HepG2 (cell line): ENCODE data around the gene NBPF1. TPM values are rescaled to one million over a fixed set of nuclear protein-coding genes. Genes with fewer than 3 reads are reported as not detected.

ENCODE experiments used
- BRD4 ChIP-seq: sonication (generic); formaldehyde crosslinking; IDR thresholded peaks from 2 replicates; pipeline ENCODE4 v1.4.0; 2020; ENCODE audit warnings: missing genetic modification reagents
- CHCHD3 ChIP-seq: sonication (generic); formaldehyde crosslinking; IDR thresholded peaks from 2 replicates; pipeline ENCODE4 v1.8.0; 2022; ENCODE audit warnings: mild to moderate bottlenecking, missing genetic modification reagents, moderate library complexity
- FOXO4 ChIP-seq: sonication (generic); formaldehyde crosslinking; conservative IDR thresholded peaks from 2 replicates; pipeline ENCODE4 v1.8.1; 2023; ENCODE audit warnings: missing genetic modification reagents
- HNRNPK ChIP-seq: fragments of 200-400 bp; formaldehyde crosslinking; IDR thresholded peaks from 2 replicates; pipeline ENCODE4 v1.6.1; 2018; ENCODE audit warnings: low read length, low read depth, moderate library complexity, mild to moderate bottlenecking; ENCODE audit not compliant: poor library complexity, severe bottlenecking
- MAFK ChIP-seq, 2 experiments: IDR thresholded peaks in 1 of 2; conservative IDR thresholded peaks in 1 of 2; 2 replicates each; pipeline ENCODE4 v1.6.1; 2011; ENCODE audit warnings: improper control_type of control experiment in 2 of 2, low read length in 2 of 2
- MTERF4 ChIP-seq: sonication (generic); formaldehyde crosslinking; IDR thresholded peaks from 2 replicates; pipeline ENCODE4 v1.8.0; 2023; ENCODE audit warnings: mild to moderate bottlenecking, missing genetic modification reagents
- NR2F1 ChIP-seq, 2 experiments: fragments of 450-650 bp in 1 of 2; formaldehyde crosslinking in 1 of 2; IDR thresholded peaks; 2 replicates each; pipeline versions ENCODE4 v1.5.0 to v1.6.1; 2016 to 2020; ENCODE audit warnings: mild to moderate bottlenecking in 1 of 2, missing compliant biosample characterization in 1 of 2, missing genetic modification reagents in 1 of 2, moderate library complexity in 1 of 2
- PCBP1 ChIP-seq: fragments of 200-400 bp; formaldehyde crosslinking; IDR thresholded peaks from 2 replicates; pipeline ENCODE4 v1.6.1; 2017; ENCODE audit warnings: mild to moderate bottlenecking, low read depth, low read length, borderline replicate concordance
- POLR2AphosphoS2 ChIP-seq: IDR thresholded peaks from 2 replicates; pipeline ENCODE4 v1.6.1; 2011; ENCODE audit warnings: low read depth, low read length, improper control_type of control experiment
- REST ChIP-seq, 2 experiments: IDR thresholded peaks; 2 replicates each; pipeline ENCODE4 v1.6.1; 2011 to 2012; ENCODE audit warnings: low read length in 2 of 2, borderline replicate concordance in 1 of 2, low read depth in 1 of 2, mild to moderate bottlenecking in 1 of 2, moderate library complexity in 1 of 2
- TCF12 ChIP-seq, 2 experiments: fragments of 450-650 bp in 1 of 2; sonication (generic) in 1 of 2; formaldehyde crosslinking in 1 of 2; IDR thresholded peaks; 2 replicates each; pipeline versions ENCODE4 v1.6.1 to v1.8.0; 2017 to 2022; ENCODE audit warnings: antibody characterized with exemption in 1 of 2, mild to moderate bottlenecking in 1 of 2, missing genetic modification reagents in 1 of 2, moderate library complexity in 1 of 2
- ZNF253 ChIP-seq: sonication (generic); formaldehyde crosslinking; IDR thresholded peaks from 2 replicates; pipeline ENCODE4 v1.8.0; 2022; ENCODE audit warnings: mild to moderate bottlenecking, missing genetic modification reagents, borderline replicate concordance
- ZNF546 ChIP-seq: sonication (generic); formaldehyde crosslinking; conservative IDR thresholded peaks from 2 replicates; pipeline ENCODE4 v1.8.1; 2023; ENCODE audit warnings: mild to moderate bottlenecking, missing genetic modification reagents
- ZNF616 ChIP-seq: sonication (generic); formaldehyde crosslinking; IDR thresholded peaks from 2 replicates; pipeline ENCODE4 v1.5.0; 2020; ENCODE audit warnings: low read depth, mild to moderate bottlenecking, missing genetic modification reagents
- ZNF703 ChIP-seq: sonication (generic); formaldehyde crosslinking; IDR thresholded peaks from 2 replicates; pipeline ENCODE4 v1.5.1; 2020; ENCODE audit warnings: missing genetic modification reagents, mild to moderate bottlenecking, moderate library complexity, borderline replicate concordance
- polyA plus RNA-seq, 8 experiments: library from polyadenylated mRNA; depleted of rRNA in 3 of 8; stranded (reverse) in 7 of 8; unstranded in 1 of 8; fragments of >200 nt; fragmentation: Illumina TruSeq in 4 of 8; extraction: Trizol in 4 of 8; gene quantifications; 2 replicates each; pipeline versions ENCODE4 v1.2.1 to v1.2.3, GENCODE V29; 2011 to 2016; ENCODE audit warnings: low read depth in 4 of 8, missing spikeins in 1 of 8, mixed read lengths in 1 of 8; ENCODE audit not compliant: insufficient read depth in 1 of 8
- total RNA-seq, 5 experiments: library from RNA; depleted of rRNA; stranded (reverse); fragments of >200 nt; fragmentation: Illumina TruSeq; extraction: Trizol; gene quantifications; 2 replicates each; pipeline ENCODE4 v1.2.3, GENCODE V29; 2016; ENCODE audit warnings: low read depth in 1 of 5
- TF ChIP-seq, protein P1 (sequence below): IDR thresholded peaks from 2 replicates; pipeline ENCODE4 v1.6.1; 2016; ENCODE audit warnings: low read depth
- TF ChIP-seq, protein P2 (sequence below): fragments of 450-650 bp; IDR thresholded peaks from 2 replicates; pipeline ENCODE4 v1.6.1; 2017
- TF ChIP-seq, protein P3 (sequence below): sonication (generic); formaldehyde crosslinking; IDR thresholded peaks from 2 replicates; pipeline ENCODE4 v1.5.0; 2020; ENCODE audit warnings: mild to moderate bottlenecking, missing genetic modification reagents, moderate library complexity

Gene NBPF1
- total and polyA plus RNA-seq, 2 of the 13 experiments (the other 11 are each of a cell fraction or from before 2014, with no cell fraction given): 30.3 to 35.6 TPM

- TF ChIP-seq, protein P1, sequence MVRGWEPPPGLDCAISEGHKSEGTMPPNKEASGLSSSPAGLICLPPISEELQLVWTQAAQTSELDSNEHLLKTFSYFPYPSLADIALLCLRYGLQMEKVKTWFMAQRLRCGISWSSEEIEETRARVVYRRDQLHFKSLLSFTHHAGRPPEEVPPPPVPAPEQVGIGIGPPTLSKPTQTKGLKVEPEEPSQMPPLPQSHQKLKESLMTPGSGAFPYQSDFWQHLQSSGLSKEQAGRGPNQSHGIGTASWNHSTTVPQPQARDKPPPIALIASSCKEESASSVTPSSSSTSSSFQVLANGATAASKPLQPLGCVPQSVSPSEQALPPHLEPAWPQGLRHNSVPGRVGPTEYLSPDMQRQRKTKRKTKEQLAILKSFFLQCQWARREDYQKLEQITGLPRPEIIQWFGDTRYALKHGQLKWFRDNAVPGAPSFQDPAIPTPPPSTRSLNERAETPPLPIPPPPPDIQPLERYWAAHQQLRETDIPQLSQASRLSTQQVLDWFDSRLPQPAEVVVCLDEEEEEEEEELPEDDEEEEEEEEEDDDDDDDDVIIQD: no peak
- TF ChIP-seq, protein P2, sequence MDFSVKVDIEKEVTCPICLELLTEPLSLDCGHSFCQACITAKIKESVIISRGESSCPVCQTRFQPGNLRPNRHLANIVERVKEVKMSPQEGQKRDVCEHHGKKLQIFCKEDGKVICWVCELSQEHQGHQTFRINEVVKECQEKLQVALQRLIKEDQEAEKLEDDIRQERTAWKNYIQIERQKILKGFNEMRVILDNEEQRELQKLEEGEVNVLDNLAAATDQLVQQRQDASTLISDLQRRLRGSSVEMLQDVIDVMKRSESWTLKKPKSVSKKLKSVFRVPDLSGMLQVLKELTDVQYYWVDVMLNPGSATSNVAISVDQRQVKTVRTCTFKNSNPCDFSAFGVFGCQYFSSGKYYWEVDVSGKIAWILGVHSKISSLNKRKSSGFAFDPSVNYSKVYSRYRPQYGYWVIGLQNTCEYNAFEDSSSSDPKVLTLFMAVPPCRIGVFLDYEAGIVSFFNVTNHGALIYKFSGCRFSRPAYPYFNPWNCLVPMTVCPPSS: no peak
- TF ChIP-seq MAFK (conservative IDR thresholded peaks at IDR 0.05 in 1 of 2, IDR thresholded peaks at IDR 0.05 in 1 of 2; ENCODE audit: low read length in 2 of 2): no peak
- no peak for TF ChIP-seq BRD4 (CRISPR knock-in tag)
- TF ChIP-seq TCF12 (IDR thresholded peaks at IDR 0.05): no peak
- no peak for TF ChIP-seq TCF12 (CRISPR knock-in tag; IDR thresholded peaks at IDR 0.05)
- no peak for TF ChIP-seq PCBP1
- TF ChIP-seq CHCHD3: no peak
- no peak for TF ChIP-seq NR2F1 (CRISPR knock-in tag; IDR thresholded peaks at IDR 0.05)
- TF ChIP-seq ZNF253: no peak
- no peak for TF ChIP-seq HNRNPK
- TF ChIP-seq FOXO4: no peak
- TF ChIP-seq ZNF616: no peak
- TF ChIP-seq, protein P3, sequence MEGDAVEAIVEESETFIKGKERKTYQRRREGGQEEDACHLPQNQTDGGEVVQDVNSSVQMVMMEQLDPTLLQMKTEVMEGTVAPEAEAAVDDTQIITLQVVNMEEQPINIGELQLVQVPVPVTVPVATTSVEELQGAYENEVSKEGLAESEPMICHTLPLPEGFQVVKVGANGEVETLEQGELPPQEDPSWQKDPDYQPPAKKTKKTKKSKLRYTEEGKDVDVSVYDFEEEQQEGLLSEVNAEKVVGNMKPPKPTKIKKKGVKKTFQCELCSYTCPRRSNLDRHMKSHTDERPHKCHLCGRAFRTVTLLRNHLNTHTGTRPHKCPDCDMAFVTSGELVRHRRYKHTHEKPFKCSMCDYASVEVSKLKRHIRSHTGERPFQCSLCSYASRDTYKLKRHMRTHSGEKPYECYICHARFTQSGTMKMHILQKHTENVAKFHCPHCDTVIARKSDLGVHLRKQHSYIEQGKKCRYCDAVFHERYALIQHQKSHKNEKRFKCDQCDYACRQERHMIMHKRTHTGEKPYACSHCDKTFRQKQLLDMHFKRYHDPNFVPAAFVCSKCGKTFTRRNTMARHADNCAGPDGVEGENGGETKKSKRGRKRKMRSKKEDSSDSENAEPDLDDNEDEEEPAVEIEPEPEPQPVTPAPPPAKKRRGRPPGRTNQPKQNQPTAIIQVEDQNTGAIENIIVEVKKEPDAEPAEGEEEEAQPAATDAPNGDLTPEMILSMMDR (CRISPR knock-in tag): no peak
- no peak for TF ChIP-seq MTERF4 (CRISPR knock-in tag)
- TF ChIP-seq ZNF546: no peak
- no peak for TF ChIP-seq REST (IDR thresholded peaks at IDR 0.05; ENCODE audit: borderline replicate concordance in 1 of 2, low read depth in 1 of 2, low read length in 2 of 2)
- no peak for TF ChIP-seq ZNF703 (CRISPR knock-in tag)
- TF ChIP-seq POLR2AphosphoS2: peak; percentile 72; the same call in 1 of the 2 replicates
Observed at GRCh38 chr1:16617114-16617631, 3.8 kb upstream of the NBPF1 start (continued).
